ENCODE results near the gene OCRL. TPM values are rescaled to one million over a fixed set of nuclear protein-coding genes. Genes with fewer than 3 reads are reported as not detected.

Gene OCRL
- total and polyA plus RNA-seq, 2 experiments from 2014 or later, result 3.9 to 16.5 TPM

DNA sequence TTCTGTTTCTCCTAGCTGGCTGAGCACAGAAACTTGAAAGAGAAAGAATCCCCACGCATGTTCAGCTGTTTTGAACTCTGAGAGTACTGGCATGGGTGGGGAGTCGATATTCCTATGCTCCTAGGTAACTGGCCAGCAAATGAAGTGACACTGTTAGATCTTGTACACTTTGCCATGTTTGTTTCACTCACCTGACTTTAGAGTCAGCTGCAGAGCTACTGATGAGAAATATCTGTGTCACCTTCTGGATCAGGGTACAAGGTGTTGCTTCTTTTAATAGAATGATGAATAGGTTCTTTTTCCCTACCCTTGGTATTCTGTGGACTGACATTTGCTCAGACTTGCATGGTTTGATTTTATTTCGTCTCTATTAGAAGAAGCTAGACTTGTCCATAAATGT, 28.3 kb downstream of the OCRL start:
- Histone ChIP-seq H3K4me3 (no peak overlapping the region), H4K20me1 (replicated peaks; ENCODE audit: insufficient read depth) (no peaks in the 10 kb centered on the region), H3K27me3 (ENCODE audit: insufficient read depth) (no peaks in the 10 kb centered on the region), H3K27ac (ENCODE audit: low read depth) (no peak overlapping the region), H3F3A (replicated peaks; ENCODE audit: low read depth) (no peaks in the 10 kb centered on the region), H3K4me2 (no peak overlapping the region), H3K79me2 (replicated peaks; ENCODE audit: insufficient read depth) (no peaks in the 10 kb centered on the region), H3K4me1 (ENCODE audit: insufficient read depth) (peaks cover 9% of the 10 kb centered on the region), H3K36me3 (ENCODE audit: insufficient read depth) (0 out of 2 replicates have a peak, but pooled peaks cover 2% of the 10 kb centered on the region), H2AFZ (no peak overlapping the region), H3K9me2 (ENCODE audit: insufficient read depth) (no peaks in the 10 kb centered on the region)
- no peak overlapping the region for H3K27ac Mint-ChIP-seq
- H3K27me3 Mint-ChIP-seq (ENCODE audit: insufficient read depth, low read depth, poor library complexity), result no peaks in the 10 kb centered on the region
- H3K4me3 Mint-ChIP-seq, result no peak overlapping the region
- ATAC-seq (no peak), DNase-seq (ENCODE audit: low spot score) (no peak)
- H3K4me1 Mint-ChIP-seq, result peaks cover 10% of the 10 kb centered on the region
- TF ChIP-seq EZH2 (IDR thresholded peaks at IDR 0.05; ENCODE audit: low read depth, unreplicated experiment), result no peak
- TF ChIP-seq, protein P1, sequence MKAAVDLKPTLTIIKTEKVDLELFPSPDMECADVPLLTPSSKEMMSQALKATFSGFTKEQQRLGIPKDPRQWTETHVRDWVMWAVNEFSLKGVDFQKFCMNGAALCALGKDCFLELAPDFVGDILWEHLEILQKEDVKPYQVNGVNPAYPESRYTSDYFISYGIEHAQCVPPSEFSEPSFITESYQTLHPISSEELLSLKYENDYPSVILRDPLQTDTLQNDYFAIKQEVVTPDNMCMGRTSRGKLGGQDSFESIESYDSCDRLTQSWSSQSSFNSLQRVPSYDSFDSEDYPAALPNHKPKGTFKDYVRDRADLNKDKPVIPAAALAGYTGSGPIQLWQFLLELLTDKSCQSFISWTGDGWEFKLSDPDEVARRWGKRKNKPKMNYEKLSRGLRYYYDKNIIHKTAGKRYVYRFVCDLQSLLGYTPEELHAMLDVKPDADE (IDR thresholded peaks at IDR 0.05), result no peak
- TF ChIP-seq, protein P2, sequence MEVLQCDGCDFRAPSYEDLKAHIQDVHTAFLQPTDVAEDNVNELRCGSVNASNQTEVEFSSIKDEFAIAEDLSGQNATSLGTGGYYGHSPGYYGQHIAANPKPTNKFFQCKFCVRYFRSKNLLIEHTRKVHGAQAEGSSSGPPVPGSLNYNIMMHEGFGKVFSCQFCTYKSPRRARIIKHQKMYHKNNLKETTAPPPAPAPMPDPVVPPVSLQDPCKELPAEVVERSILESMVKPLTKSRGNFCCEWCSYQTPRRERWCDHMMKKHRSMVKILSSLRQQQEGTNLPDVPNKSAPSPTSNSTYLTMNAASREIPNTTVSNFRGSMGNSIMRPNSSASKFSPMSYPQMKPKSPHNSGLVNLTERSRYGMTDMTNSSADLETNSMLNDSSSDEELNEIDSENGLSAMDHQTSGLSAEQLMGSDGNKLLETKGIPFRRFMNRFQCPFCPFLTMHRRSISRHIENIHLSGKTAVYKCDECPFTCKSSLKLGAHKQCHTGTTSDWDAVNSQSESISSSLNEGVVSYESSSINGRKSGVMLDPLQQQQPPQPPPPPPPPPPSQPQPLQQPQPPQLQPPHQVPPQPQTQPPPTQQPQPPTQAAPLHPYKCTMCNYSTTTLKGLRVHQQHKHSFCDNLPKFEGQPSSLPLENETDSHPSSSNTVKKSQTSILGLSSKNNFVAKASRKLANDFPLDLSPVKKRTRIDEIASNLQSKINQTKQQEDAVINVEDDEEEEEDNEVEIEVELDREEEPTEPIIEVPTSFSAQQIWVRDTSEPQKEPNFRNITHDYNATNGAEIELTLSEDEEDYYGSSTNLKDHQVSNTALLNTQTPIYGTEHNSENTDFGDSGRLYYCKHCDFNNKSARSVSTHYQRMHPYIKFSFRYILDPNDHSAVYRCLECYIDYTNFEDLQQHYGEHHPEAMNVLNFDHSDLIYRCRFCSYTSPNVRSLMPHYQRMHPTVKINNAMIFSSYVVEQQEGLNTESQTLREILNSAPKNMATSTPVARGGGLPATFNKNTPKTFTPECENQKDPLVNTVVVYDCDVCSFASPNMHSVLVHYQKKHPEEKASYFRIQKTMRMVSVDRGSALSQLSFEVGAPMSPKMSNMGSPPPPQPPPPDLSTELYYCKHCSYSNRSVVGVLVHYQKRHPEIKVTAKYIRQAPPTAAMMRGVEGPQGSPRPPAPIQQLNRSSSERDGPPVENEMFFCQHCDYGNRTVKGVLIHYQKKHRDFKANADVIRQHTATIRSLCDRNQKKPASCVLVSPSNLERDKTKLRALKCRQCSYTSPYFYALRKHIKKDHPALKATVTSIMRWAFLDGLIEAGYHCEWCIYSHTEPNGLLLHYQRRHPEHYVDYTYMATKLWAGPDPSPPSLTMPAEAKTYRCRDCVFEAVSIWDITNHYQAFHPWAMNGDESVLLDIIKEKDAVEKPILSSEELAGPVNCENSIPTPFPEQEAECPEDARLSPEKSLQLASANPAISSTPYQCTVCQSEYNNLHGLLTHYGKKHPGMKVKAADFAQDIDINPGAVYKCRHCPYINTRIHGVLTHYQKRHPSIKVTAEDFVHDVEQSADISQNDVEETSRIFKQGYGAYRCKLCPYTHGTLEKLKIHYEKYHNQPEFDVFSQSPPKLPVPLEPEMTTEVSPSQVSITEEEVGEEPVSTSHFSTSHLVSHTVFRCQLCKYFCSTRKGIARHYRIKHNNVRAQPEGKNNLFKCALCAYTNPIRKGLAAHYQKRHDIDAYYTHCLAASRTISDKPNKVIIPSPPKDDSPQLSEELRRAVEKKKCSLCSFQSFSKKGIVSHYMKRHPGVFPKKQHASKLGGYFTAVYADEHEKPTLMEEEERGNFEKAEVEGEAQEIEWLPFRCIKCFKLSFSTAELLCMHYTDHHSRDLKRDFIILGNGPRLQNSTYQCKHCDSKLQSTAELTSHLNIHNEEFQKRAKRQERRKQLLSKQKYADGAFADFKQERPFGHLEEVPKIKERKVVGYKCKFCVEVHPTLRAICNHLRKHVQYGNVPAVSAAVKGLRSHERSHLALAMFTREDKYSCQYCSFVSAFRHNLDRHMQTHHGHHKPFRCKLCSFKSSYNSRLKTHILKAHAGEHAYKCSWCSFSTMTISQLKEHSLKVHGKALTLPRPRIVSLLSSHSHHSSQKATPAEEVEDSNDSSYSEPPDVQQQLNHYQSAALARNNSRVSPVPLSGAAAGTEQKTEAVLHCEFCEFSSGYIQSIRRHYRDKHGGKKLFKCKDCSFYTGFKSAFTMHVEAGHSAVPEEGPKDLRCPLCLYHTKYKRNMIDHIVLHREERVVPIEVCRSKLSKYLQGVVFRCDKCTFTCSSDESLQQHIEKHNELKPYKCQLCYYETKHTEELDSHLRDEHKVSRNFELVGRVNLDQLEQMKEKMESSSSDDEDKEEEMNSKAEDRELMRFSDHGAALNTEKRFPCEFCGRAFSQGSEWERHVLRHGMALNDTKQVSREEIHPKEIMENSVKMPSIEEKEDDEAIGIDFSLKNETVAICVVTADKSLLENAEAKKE (CRISPR knock-in tag; IDR thresholded peaks at IDR 0.05), result no peak
- no peak for TF ChIP-seq CREB1 (CRISPR knock-in tag; IDR thresholded peaks at IDR 0.05; ENCODE audit: low read depth)
- no peak for TF ChIP-seq EZH2phosphoT487 (IDR thresholded peaks at IDR 0.05; ENCODE audit: unreplicated experiment)
- no peak for TF ChIP-seq ZNF331 (CRISPR knock-in tag; IDR thresholded peaks at IDR 0.05; ENCODE audit: low read depth)
- TF ChIP-seq NANOG (IDR thresholded peaks at IDR 0.05; ENCODE audit: borderline replicate concordance), result no peak
- TF ChIP-seq, protein P3, sequence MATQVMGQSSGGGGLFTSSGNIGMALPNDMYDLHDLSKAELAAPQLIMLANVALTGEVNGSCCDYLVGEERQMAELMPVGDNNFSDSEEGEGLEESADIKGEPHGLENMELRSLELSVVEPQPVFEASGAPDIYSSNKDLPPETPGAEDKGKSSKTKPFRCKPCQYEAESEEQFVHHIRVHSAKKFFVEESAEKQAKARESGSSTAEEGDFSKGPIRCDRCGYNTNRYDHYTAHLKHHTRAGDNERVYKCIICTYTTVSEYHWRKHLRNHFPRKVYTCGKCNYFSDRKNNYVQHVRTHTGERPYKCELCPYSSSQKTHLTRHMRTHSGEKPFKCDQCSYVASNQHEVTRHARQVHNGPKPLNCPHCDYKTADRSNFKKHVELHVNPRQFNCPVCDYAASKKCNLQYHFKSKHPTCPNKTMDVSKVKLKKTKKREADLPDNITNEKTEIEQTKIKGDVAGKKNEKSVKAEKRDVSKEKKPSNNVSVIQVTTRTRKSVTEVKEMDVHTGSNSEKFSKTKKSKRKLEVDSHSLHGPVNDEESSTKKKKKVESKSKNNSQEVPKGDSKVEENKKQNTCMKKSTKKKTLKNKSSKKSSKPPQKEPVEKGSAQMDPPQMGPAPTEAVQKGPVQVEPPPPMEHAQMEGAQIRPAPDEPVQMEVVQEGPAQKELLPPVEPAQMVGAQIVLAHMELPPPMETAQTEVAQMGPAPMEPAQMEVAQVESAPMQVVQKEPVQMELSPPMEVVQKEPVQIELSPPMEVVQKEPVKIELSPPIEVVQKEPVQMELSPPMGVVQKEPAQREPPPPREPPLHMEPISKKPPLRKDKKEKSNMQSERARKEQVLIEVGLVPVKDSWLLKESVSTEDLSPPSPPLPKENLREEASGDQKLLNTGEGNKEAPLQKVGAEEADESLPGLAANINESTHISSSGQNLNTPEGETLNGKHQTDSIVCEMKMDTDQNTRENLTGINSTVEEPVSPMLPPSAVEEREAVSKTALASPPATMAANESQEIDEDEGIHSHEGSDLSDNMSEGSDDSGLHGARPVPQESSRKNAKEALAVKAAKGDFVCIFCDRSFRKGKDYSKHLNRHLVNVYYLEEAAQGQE (IDR thresholded peaks at IDR 0.05; ENCODE audit: unreplicated experiment), result no peak
- TF ChIP-seq, protein P4, sequence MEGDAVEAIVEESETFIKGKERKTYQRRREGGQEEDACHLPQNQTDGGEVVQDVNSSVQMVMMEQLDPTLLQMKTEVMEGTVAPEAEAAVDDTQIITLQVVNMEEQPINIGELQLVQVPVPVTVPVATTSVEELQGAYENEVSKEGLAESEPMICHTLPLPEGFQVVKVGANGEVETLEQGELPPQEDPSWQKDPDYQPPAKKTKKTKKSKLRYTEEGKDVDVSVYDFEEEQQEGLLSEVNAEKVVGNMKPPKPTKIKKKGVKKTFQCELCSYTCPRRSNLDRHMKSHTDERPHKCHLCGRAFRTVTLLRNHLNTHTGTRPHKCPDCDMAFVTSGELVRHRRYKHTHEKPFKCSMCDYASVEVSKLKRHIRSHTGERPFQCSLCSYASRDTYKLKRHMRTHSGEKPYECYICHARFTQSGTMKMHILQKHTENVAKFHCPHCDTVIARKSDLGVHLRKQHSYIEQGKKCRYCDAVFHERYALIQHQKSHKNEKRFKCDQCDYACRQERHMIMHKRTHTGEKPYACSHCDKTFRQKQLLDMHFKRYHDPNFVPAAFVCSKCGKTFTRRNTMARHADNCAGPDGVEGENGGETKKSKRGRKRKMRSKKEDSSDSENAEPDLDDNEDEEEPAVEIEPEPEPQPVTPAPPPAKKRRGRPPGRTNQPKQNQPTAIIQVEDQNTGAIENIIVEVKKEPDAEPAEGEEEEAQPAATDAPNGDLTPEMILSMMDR (conservative IDR thresholded peaks at IDR 0.05; ENCODE audit: low read depth in 2 of 2), result no peak
- TF ChIP-seq POLR2AphosphoS5 (IDR thresholded peaks at IDR 0.05; ENCODE audit: low read depth), result no peak
- TF ChIP-seq ZNF114 (CRISPR knock-in tag; IDR thresholded peaks at IDR 0.05), result no peak
- TF ChIP-seq STAT1 (IDR thresholded peaks at IDR 0.05; ENCODE audit: unreplicated experiment), result no peak
- TF ChIP-seq JUNB (IDR thresholded peaks at IDR 0.05; ENCODE audit: unreplicated experiment), result no peak
- no peaks in the 10 kb centered on the region for H3K9me3 Mint-ChIP-seq
- peaks cover 55% of the 10 kb centered on the region for H3K36me3 Mint-ChIP-seq (ENCODE audit: low read depth)
